Middle frontal gyrus (tissue), 1 donor: Measurements from ENCODE around the gene MAP4K4.

Experiments used
- DNase-seq: peaks from one replicate; pipeline ENCODE4 v3.0.0-alpha.2; 2015; ENCODE audit warnings: low spot score; ENCODE audit errors: extremely low spot score

Gene MAP4K4

GRCh38 chr2:101864426-101864825 is 166.9 kb downstream of the MAP4K4 start:
- DNase-seq: no peak

GRCh38 chr2:101868525-101868924 is 171.0 kb downstream of the MAP4K4 start:
- DNase-seq: no peak

GRCh38 chr2:101869527-101869926 is 172.0 kb downstream of the MAP4K4 start:
- no peak for DNase-seq

GRCh38 chr2:101870444-101870843 is 172.9 kb downstream of the MAP4K4 start:
- DNase-seq: no peak

- DNase-seq: no peak
These were observed 174.0 kb downstream of the MAP4K4 start for GRCh38 chr2:101871480-101871879.

GRCh38 chr2:101872480-101872879 is 175.0 kb downstream of the MAP4K4 start:
- DNase-seq: no peak

GRCh38 chr2:101873543-101873942 is 176.0 kb downstream of the MAP4K4 start:
- no peak for DNase-seq

- no peak for DNase-seq
These were observed 176.6 kb downstream of the MAP4K4 start for GRCh38 chr2:101874069-101874468.

GRCh38 chr2:101879466-101879865 is 182.0 kb downstream of the MAP4K4 start:
- no peak for DNase-seq

GRCh38 chr2:101881131-101881530 is 183.6 kb downstream of the MAP4K4 start:
- DNase-seq: no peak

GRCh38 chr2:101882769-101883307 is 185.3 kb downstream of the MAP4K4 start:
- no peak for DNase-seq

- DNase-seq: no peak
These were observed 186.4 kb downstream of the MAP4K4 start for GRCh38 chr2:101883860-101884259.

GRCh38 chr2:101884423-101884822 is 186.9 kb downstream of the MAP4K4 start:
- DNase-seq: no peak

GRCh38 chr2:101887328-101887727 is 189.8 kb downstream of the MAP4K4 start:
- no peak for DNase-seq

- DNase-seq: no peak
These were observed 192.1 kb downstream of the MAP4K4 start for GRCh38 chr2:101889460-101890098.

GRCh38 chr2:101892377-101892776 is 194.9 kb downstream of the MAP4K4 start:
- no peak for DNase-seq

GRCh38 chr2:101893681-101894381 is 196.3 kb downstream of the MAP4K4 start:
- no peak for DNase-seq

GRCh38 chr2:101895039-101895438 is 197.5 kb downstream of the MAP4K4 start:
- no peak for DNase-seq

GRCh38 chr2:101895819-101896322 is 198.4 kb downstream of the MAP4K4 start:
- no peak for DNase-seq

GRCh38 chr2:101897301-101897700 is 199.8 kb downstream of the MAP4K4 start:
- DNase-seq: no peak

- no peak for DNase-seq
These were observed 201.8 kb downstream of the MAP4K4 start for GRCh38 chr2:101899265-101899664.

GRCh38 chr2:101899871-101900270 is 202.4 kb downstream of the MAP4K4 start:
- DNase-seq: no peak

GRCh38 chr2:101900375-101900774 is 202.9 kb downstream of the MAP4K4 start:
- DNase-seq: no peak
